HepG2 (cell line): ENCODE data around the gene TCAIM. TPM values are rescaled to one million over a fixed set of nuclear protein-coding genes. Genes with fewer than 3 reads are reported as not detected.
A peak's percentile ranks its signal among the peaks of the same experiment; 100 is the strongest.

Source experiments
- ASH2L ChIP-seq: fragments of 300-600, 200-600 bp; sonication (generic); IDR thresholded peaks from 2 replicates; pipeline ENCODE4 v1.7.0; 2017; ENCODE audit warnings: low read depth, mild to moderate bottlenecking, moderate library complexity, mixed read lengths, low read length; ENCODE audit not compliant: insufficient read length
- BHLHE40 ChIP-seq: IDR thresholded peaks from 2 replicates; pipeline ENCODE4 v1.6.1; 2011; ENCODE audit warnings: low read length, improper control_type of control experiment
- GLI4 ChIP-seq: sonication (generic); formaldehyde crosslinking; IDR thresholded peaks from 2 replicates; pipeline ENCODE4 v1.5.1; 2020; ENCODE audit warnings: missing genetic modification reagents, mild to moderate bottlenecking, moderate library complexity, borderline replicate concordance
- HOXA7 ChIP-seq: sonication (generic); formaldehyde crosslinking; IDR thresholded peaks from 2 replicates; pipeline ENCODE4 v1.8.1; 2022; ENCODE audit warnings: mild to moderate bottlenecking, missing genetic modification reagents, moderate library complexity
- NFE2L1 ChIP-seq: sonication (generic); formaldehyde crosslinking; IDR thresholded peaks from 2 replicates; pipeline ENCODE4 v1.4.0; 2020; ENCODE audit warnings: missing genetic modification reagents, mild to moderate bottlenecking, borderline replicate concordance
- POLR2AphosphoS5 ChIP-seq: IDR thresholded peaks from 2 replicates; pipeline ENCODE4 v1.6.1; 2012; ENCODE audit warnings: low read depth, low read length
- SMAD9 ChIP-seq: sonication (generic); formaldehyde crosslinking; IDR thresholded peaks from 2 replicates; pipeline ENCODE4 v1.5.1; 2020; ENCODE audit warnings: mild to moderate bottlenecking, missing genetic modification reagents
- SNAPC5 ChIP-seq: sonication (generic); formaldehyde crosslinking; IDR thresholded peaks from 2 replicates; pipeline ENCODE4 v1.8.1; 2023; ENCODE audit warnings: mild to moderate bottlenecking, missing genetic modification reagents, borderline replicate concordance
- ZBTB3 ChIP-seq: sonication (generic); formaldehyde crosslinking; IDR thresholded peaks from 2 replicates; pipeline ENCODE4 v1.4.0; 2020; ENCODE audit warnings: low read depth, mild to moderate bottlenecking, moderate library complexity, missing genetic modification reagents, borderline replicate concordance
- ZBTB34 ChIP-seq: sonication (generic); formaldehyde crosslinking; IDR thresholded peaks from 2 replicates; pipeline ENCODE4 v1.8.0; 2022; ENCODE audit warnings: mild to moderate bottlenecking, missing genetic modification reagents
- ZBTB37 ChIP-seq: sonication (generic); formaldehyde crosslinking; IDR thresholded peaks from 2 replicates; pipeline ENCODE4 v1.4.0; 2020; ENCODE audit warnings: mild to moderate bottlenecking, missing genetic modification reagents
- ZNF451 ChIP-seq: sonication (generic); formaldehyde crosslinking; IDR thresholded peaks from 2 replicates; pipeline ENCODE4 v1.5.0; 2020; ENCODE audit warnings: mild to moderate bottlenecking, missing genetic modification reagents
- ZNF563 ChIP-seq: sonication (generic); formaldehyde crosslinking; IDR thresholded peaks from 2 replicates; pipeline ENCODE4 v1.8.0; 2022; ENCODE audit warnings: mild to moderate bottlenecking, moderate library complexity, missing genetic modification reagents
- ZNF569 ChIP-seq: sonication (generic); formaldehyde crosslinking; IDR thresholded peaks from 2 replicates; pipeline ENCODE4 v1.5.0; 2020; ENCODE audit warnings: mild to moderate bottlenecking, missing genetic modification reagents, moderate library complexity, borderline replicate concordance
- ZNF646 ChIP-seq: sonication (generic); formaldehyde crosslinking; IDR thresholded peaks from 2 replicates; pipeline ENCODE4 v1.9.0; 2021; ENCODE audit warnings: mild to moderate bottlenecking, missing genetic modification reagents
- ZNF784 ChIP-seq: sonication (generic); formaldehyde crosslinking; IDR thresholded peaks from 2 replicates; pipeline ENCODE4 v1.5.1; 2020; ENCODE audit warnings: missing genetic modification reagents, mild to moderate bottlenecking, borderline replicate concordance
- polyA plus RNA-seq, 8 experiments: library from polyadenylated mRNA; depleted of rRNA in 3 of 8; stranded (reverse) in 7 of 8; unstranded in 1 of 8; fragments of >200 nt; fragmentation: Illumina TruSeq in 4 of 8; extraction: Trizol in 4 of 8; gene quantifications; 2 replicates each; pipeline versions ENCODE4 v1.2.1 to v1.2.3, GENCODE V29; 2011 to 2016; ENCODE audit warnings: low read depth in 4 of 8, missing spikeins in 1 of 8, mixed read lengths in 1 of 8; ENCODE audit not compliant: insufficient read depth in 1 of 8
- total RNA-seq, 5 experiments: library from RNA; depleted of rRNA; stranded (reverse); fragments of >200 nt; fragmentation: Illumina TruSeq; extraction: Trizol; gene quantifications; 2 replicates each; pipeline ENCODE4 v1.2.3, GENCODE V29; 2016; ENCODE audit warnings: low read depth in 1 of 5

TCAIM gene
- total and polyA plus RNA-seq, 2 of the 13 experiments (the other 11 are each of a cell fraction or from before 2014, with no cell fraction given), result 16.9 to 22.6 TPM

GRCh38 chr3:44338010-44338827 is at the start of gene TCAIM (continued):
- no peak for TF ChIP-seq ZNF646 (CRISPR knock-in tag)
- peak; percentile 93; the same call in 1 of the 2 replicates for TF ChIP-seq HOXA7
- no peak; the same call in 1 of the 2 replicates for TF ChIP-seq ZBTB37 (CRISPR knock-in tag)
- no peak; the same call in 1 of the 2 replicates for TF ChIP-seq ZNF784 (CRISPR knock-in tag)
- TF ChIP-seq ZBTB3 (CRISPR knock-in tag), result 0 out of 2 replicates have a peak, but pooled peaks have one; percentile 20
- TF ChIP-seq ZNF563 (CRISPR knock-in tag), result peak; percentile 97
- TF ChIP-seq ZNF451, result peak; percentile 93; the same call in 1 of the 2 replicates
- no peak for TF ChIP-seq BHLHE40
- TF ChIP-seq NFE2L1, result no peak; the same call in 1 of the 2 replicates
- peak; percentile 85 for TF ChIP-seq POLR2AphosphoS5
- 0 out of 2 replicates have a peak, but pooled peaks have one; percentile 84 for TF ChIP-seq SMAD9
- TF ChIP-seq GLI4 (CRISPR knock-in tag), result peak; percentile 96; the same call in 1 of the 2 replicates
- peak; percentile 48; the same call in 1 of the 2 replicates for TF ChIP-seq SNAPC5 (CRISPR knock-in tag)
- peak; percentile 88 for TF ChIP-seq ASH2L
- TF ChIP-seq ZNF569 (CRISPR knock-in tag), result no peak; the same call in 1 of the 2 replicates
- TF ChIP-seq ZBTB34 (CRISPR knock-in tag), result peak; percentile 68; the same call in 1 of the 2 replicates
